ENCODE data around the gene RABEPK. TPM values are rescaled to one million over a fixed set of nuclear protein-coding genes. Genes with fewer than 3 reads are reported as not detected.
A peak's percentile ranks its signal among the peaks of the same experiment; 100 is the strongest.

RABEPK gene
- total RNA-seq, 1 experiment from 2014 or later: 28.1 TPM

DNA sequence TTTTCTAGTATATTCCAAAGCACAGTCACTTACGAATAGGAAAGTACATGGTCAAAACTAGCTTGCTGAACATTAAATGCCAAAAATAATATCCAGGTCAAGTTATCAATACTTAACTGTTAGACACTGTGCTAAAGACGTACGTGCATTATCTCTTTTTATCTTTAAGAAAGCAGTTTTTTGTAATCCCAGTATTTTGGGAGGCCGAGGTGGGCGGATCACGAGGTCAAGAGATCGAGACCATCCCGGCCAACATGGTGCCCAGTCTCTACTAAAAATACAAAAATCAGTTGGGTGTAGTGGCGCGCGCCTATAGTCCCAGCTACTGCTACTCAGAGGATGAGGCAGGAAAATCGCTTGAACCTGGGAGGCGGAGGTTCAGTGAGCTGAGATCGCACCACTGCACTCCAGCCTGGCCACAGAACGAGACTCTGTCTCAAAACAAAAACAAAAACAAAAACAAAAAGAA lies 43.5 kb downstream of the RABEPK start:
- no peaks in the 10 kb centered on the region for H3K27me3 ChIP-seq (replicated peaks; ENCODE audit: control insufficient read depth, insufficient read depth, low read length)
- no peak for DNase-seq
- H3K36me3 Mint-ChIP-seq (ENCODE audit: insufficient read depth, unreplicated experiment): peaks cover 37% of the 10 kb centered on the region
- no peak overlapping the region for H3K4me3 Mint-ChIP-seq (ENCODE audit: unreplicated experiment)
- ChIA-PET POLR2A (no interaction called here), CTCF (no interaction called here)
- H3K4me1 ChIP-seq: peaks cover 14% of the 10 kb centered on the region
- H3K27me3 Mint-ChIP-seq (ENCODE audit: insufficient read depth, unreplicated experiment): no peaks in the 10 kb centered on the region
- peaks cover 16% of the 10 kb centered on the region for H3K4me1 Mint-ChIP-seq (ENCODE audit: low read depth, unreplicated experiment)
- H3K9me3 Mint-ChIP-seq (ENCODE audit: unreplicated experiment): no peaks in the 10 kb centered on the region
- H3K27ac Mint-ChIP-seq (ENCODE audit: unreplicated experiment): peak overlapping the region; percentile 75
- intact Hi-C loops (cut with micrococcal nuclease; ENCODE audit: unreplicated experiment): loop anchor here (1.0 to 10.0 kb wide), 2 partner anchors 28 to 379 kb away; partner anchors contain the start of genes ARPC5L and RPL35
- H3K9me3 ChIP-seq: no peaks in the 10 kb centered on the region
- BruUV-seq (replicated peaks): no TSS peak
- no peaks in the 10 kb centered on the region; the same call in 1 of the 2 replicates for H3K36me3 ChIP-seq (ENCODE audit: control insufficient read depth, insufficient read depth, low read length)
- no peak overlapping the region for H3K4me3 ChIP-seq (ENCODE audit: low read depth, low read length)
- no peak for TF ChIP-seq CTCF (IDR thresholded peaks at IDR 0.05; ENCODE audit: insufficient read depth in 1 of 2, low read depth in 1 of 2, low read length in 1 of 2, severe bottlenecking in 1 of 2, unreplicated experiment in 1 of 2)

DNA sequence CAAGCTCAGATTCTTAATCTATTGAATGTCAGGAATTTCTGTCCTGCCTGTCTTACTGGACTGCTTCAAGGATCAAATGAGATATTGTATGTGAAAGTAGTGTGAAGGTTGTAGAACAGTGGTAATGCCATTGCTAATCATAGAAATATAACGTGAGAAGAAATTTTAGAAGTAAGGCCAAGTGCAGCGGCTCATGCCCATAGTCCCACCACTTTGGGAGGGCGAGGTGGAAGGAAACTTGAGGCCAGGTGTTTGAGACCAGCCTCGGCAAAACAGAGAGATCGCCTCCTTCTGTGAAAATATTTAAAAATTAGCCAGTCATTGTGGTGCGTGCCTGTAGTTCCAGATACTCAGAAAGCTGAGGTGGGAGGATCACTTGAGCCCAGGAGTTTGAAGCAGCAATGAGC lies 45.9 kb downstream of the RABEPK start:
- Mint-ChIP-seq H3K27ac (ENCODE audit: unreplicated experiment) (peak overlapping the region; percentile 34), H3K4me1 (ENCODE audit: low read depth, unreplicated experiment) (peaks cover 11% of the 10 kb centered on the region), H3K9me3 (ENCODE audit: unreplicated experiment) (no peaks in the 10 kb centered on the region), H3K36me3 (ENCODE audit: insufficient read depth, unreplicated experiment) (peaks cover 12% of the 10 kb centered on the region), H3K4me3 (ENCODE audit: unreplicated experiment) (no peak overlapping the region), H3K27me3 (ENCODE audit: insufficient read depth, unreplicated experiment) (no peaks in the 10 kb centered on the region)
- H3K27me3 ChIP-seq (replicated peaks; ENCODE audit: control insufficient read depth, insufficient read depth, low read length): no peaks in the 10 kb centered on the region
- intact Hi-C loops (cut with micrococcal nuclease; ENCODE audit: unreplicated experiment): loop anchor here (10.0 kb wide), 1 partner anchor 381 kb away; the partner anchor contains the start of genes ARPC5L and RPL35
- no peak overlapping the region for H3K4me3 ChIP-seq (ENCODE audit: low read depth, low read length)
- DNase-seq: no peak
- POLR2A ChIA-PET: no interaction called here
- BruUV-seq (replicated peaks): no TSS peak
- H3K9me3 ChIP-seq: no peaks in the 10 kb centered on the region
- no peaks in the 10 kb centered on the region for H3K36me3 ChIP-seq (ENCODE audit: control insufficient read depth, insufficient read depth, low read length)
- no peak for TF ChIP-seq CTCF (IDR thresholded peaks at IDR 0.05; ENCODE audit: insufficient read depth in 1 of 2, low read depth in 1 of 2, low read length in 1 of 2, severe bottlenecking in 1 of 2, unreplicated experiment in 1 of 2)
- CTCF ChIA-PET: no interaction called here
- peaks cover 10% of the 10 kb centered on the region for H3K4me1 ChIP-seq

DNA sequence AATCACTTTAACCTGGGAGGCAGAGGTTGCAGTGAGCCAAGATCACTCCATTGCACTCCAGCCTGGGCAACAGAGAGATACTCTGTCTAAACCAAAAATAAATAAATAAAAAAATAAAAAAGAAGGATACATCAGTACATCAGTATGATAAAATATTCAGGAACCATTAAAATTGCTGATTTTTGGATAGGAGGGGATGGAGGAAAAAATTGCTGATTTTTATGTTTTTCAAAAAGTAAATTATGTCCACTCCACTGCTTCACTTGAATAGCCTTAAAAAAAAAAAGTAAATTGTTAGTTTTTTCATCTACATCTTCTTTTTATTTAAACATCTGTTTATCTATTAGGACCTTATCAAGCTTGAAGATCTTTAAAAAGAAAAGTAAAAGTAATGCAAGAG lies 53.9 kb downstream of the RABEPK start:
- intact Hi-C loops (cut with micrococcal nuclease; ENCODE audit: unreplicated experiment): no loop called here
- no TSS peak for BruUV-seq (replicated peaks)
- no peaks in the 10 kb centered on the region for H3K4me1 Mint-ChIP-seq (ENCODE audit: low read depth, unreplicated experiment)
- no peak overlapping the region for H3K27ac Mint-ChIP-seq (ENCODE audit: unreplicated experiment)
- no peaks in the 10 kb centered on the region for H3K36me3 ChIP-seq (ENCODE audit: control insufficient read depth, insufficient read depth, low read length)
- CTCF ChIA-PET: no interaction called here
- H3K9me3 ChIP-seq: no peaks in the 10 kb centered on the region
- TF ChIP-seq CTCF (IDR thresholded peaks at IDR 0.05; ENCODE audit: insufficient read depth in 1 of 2, low read depth in 1 of 2, low read length in 1 of 2, severe bottlenecking in 1 of 2, unreplicated experiment in 1 of 2): no peak
- POLR2A ChIA-PET: no interaction called here
- no peaks in the 10 kb centered on the region for H3K9me3 Mint-ChIP-seq (ENCODE audit: unreplicated experiment)
- H3K4me3 ChIP-seq (ENCODE audit: low read depth, low read length): no peak overlapping the region
- H3K4me3 Mint-ChIP-seq (ENCODE audit: unreplicated experiment): no peak overlapping the region
- DNase-seq: no peak
- H3K36me3 Mint-ChIP-seq (ENCODE audit: insufficient read depth, unreplicated experiment): no peaks in the 10 kb centered on the region
- H3K27me3 ChIP-seq (replicated peaks; ENCODE audit: control insufficient read depth, insufficient read depth, low read length): no peaks in the 10 kb centered on the region
- H3K4me1 ChIP-seq: no peaks in the 10 kb centered on the region
- no peaks in the 10 kb centered on the region for H3K27me3 Mint-ChIP-seq (ENCODE audit: insufficient read depth, unreplicated experiment)
